Gastroesophageal sphincter (tissue), 3 donors: ENCODE data around the gene ATP6V0A1.

Experiments used
- CTCF ChIP-seq, 4 experiments: fragments of 200-600 bp in 2 of 4; fragments of 450-650 bp in 2 of 4; sonication (generic) in 1 of 4; IDR thresholded peaks; one replicate each; pipeline ENCODE4 v1.5.1; 2017 to 2019; ENCODE audit warnings: antibody characterized with exemption in 4 of 4, mild to moderate bottlenecking in 2 of 4, moderate library complexity in 2 of 4
- EP300 ChIP-seq: sonication (generic); formaldehyde crosslinking; IDR thresholded peaks from one replicate; pipeline ENCODE4 v1.6.1; 2017; ENCODE audit warnings: antibody characterized with exemption, mild to moderate bottlenecking
- POLR2A ChIP-seq, 2 donors: fragments of 450-650 bp; IDR thresholded peaks; one replicate each; pipeline ENCODE4 v1.6.1; 2017; ENCODE audit warnings: antibody characterized with exemption in 2 of 2, mild to moderate bottlenecking in 2 of 2, moderate library complexity in 1 of 2
- POLR2AphosphoS5 ChIP-seq: sonication (generic); formaldehyde crosslinking; IDR thresholded peaks from one replicate; pipeline ENCODE4 v1.6.1; 2017; ENCODE audit warnings: antibody characterized with exemption

- TF ChIP-seq POLR2AphosphoS5 (peak; percentile 66), CTCF (IDR thresholded peaks at IDR 0.05) (peak in 1 of 4 experiments; percentile 17), POLR2A (IDR thresholded peaks at IDR 0.05) (peak; percentile 40 to 61), EP300 (no peak)
Measured at GRCh38 chr17:42566883-42567573, 108.3 kb downstream of the ATP6V0A1 start, which contains the start of gene MLX.
